H1 (cell line): ENCODE data around the gene ADORA1.

Source experiments
- CHD1 ChIP-seq: IDR thresholded peaks from 2 replicates; pipeline ENCODE4 v1.6.1; 2012; ENCODE audit warnings: low read depth, low read length, improper control_type of control experiment
- EP300 ChIP-seq, 2 experiments: IDR thresholded peaks; 1 replicate in 1 of 2; 2 replicates in 1 of 2; pipeline ENCODE4 v1.6.1; 2011 to 2012; ENCODE audit warnings: low read depth in 2 of 2, low read length in 2 of 2, mild to moderate bottlenecking in 2 of 2, borderline replicate concordance in 1 of 2, inconsistent platforms in 1 of 2, moderate library complexity in 1 of 2
- MAFK ChIP-seq: IDR thresholded peaks from 2 replicates; pipeline ENCODE4 v1.6.1; 2012; ENCODE audit warnings: low read depth, mild to moderate bottlenecking, improper control_type of control experiment, low read length
- POLR2A ChIP-seq, 2 experiments: IDR thresholded peaks; 1 replicate in 1 of 2; 2 replicates in 1 of 2; pipeline ENCODE4 v1.6.1; 2011; ENCODE audit warnings: low read depth in 2 of 2, low read length in 2 of 2, mild to moderate bottlenecking in 2 of 2; ENCODE audit errors: control extremely low read depth in 1 of 2
- TBP ChIP-seq: IDR thresholded peaks from 2 replicates; pipeline ENCODE4 v1.6.1; 2011; ENCODE audit warnings: low read depth, low read length, improper control_type of control experiment
- TF ChIP-seq, protein P1 (sequence below), 3 experiments: IDR thresholded peaks; 1 replicate in 2 of 3; 2 replicates in 1 of 3; pipeline versions ENCODE4 v1.5.1 to v1.6.1; 2011; ENCODE audit warnings: low read length in 3 of 3, mild to moderate bottlenecking in 3 of 3, inconsistent platforms in 2 of 3, low read depth in 1 of 3, moderate library complexity in 1 of 3; ENCODE audit not compliant: insufficient read depth in 1 of 3; ENCODE audit errors: control extremely low read depth in 1 of 3

GRCh38 chr1:203167026-203167912, 39.7 kb downstream of the ADORA1 start:
- TF ChIP-seq EP300 (IDR thresholded peaks at IDR 0.05; ENCODE audit: borderline replicate concordance in 1 of 2, low read depth in 2 of 2, low read length in 2 of 2) (no peak), MAFK (no peak), POLR2A (IDR thresholded peaks at IDR 0.05; ENCODE audit: control extremely low read depth in 1 of 2, low read depth in 2 of 2, low read length in 2 of 2) (no peak), CHD1 (no peak), TBP (no peak)
- TF ChIP-seq, protein P1, sequence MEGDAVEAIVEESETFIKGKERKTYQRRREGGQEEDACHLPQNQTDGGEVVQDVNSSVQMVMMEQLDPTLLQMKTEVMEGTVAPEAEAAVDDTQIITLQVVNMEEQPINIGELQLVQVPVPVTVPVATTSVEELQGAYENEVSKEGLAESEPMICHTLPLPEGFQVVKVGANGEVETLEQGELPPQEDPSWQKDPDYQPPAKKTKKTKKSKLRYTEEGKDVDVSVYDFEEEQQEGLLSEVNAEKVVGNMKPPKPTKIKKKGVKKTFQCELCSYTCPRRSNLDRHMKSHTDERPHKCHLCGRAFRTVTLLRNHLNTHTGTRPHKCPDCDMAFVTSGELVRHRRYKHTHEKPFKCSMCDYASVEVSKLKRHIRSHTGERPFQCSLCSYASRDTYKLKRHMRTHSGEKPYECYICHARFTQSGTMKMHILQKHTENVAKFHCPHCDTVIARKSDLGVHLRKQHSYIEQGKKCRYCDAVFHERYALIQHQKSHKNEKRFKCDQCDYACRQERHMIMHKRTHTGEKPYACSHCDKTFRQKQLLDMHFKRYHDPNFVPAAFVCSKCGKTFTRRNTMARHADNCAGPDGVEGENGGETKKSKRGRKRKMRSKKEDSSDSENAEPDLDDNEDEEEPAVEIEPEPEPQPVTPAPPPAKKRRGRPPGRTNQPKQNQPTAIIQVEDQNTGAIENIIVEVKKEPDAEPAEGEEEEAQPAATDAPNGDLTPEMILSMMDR (IDR thresholded peaks at IDR 0.05; ENCODE audit: control extremely low read depth in 1 of 3, insufficient read depth in 1 of 3, low read depth in 1 of 3, low read length in 3 of 3) = no peak
